Activated CD8-positive, alpha-beta T cell treated with anti-CD3 and anti-CD28 coated beads for 36 hours (primary cell): ENCODE measurements around the gene KCNJ10. TPM values are rescaled to one million over a fixed set of nuclear protein-coding genes. Genes with fewer than 3 reads are reported as not detected.

Experiments
- ATAC-seq: fragments of 200-7000 bp; cut with Tn5 transposase; one replicate; pipeline ENCODE4 v1.10.0; 2021; ENCODE audit warnings: mild to moderate bottlenecking, moderate library complexity
- CTCF ChIA-PET: fragments of 350-600 bp; sonication (Branson Sonifier 250); formaldehyde crosslinking; loops from one replicate; lab custom pipeline; 2021; ENCODE audit warnings: antibody characterized with exemption; lab: Charles Lee
- POLR2A ChIA-PET: fragments of 350-600 bp; sonication (Branson Sonifier 250); formaldehyde crosslinking; loops from one replicate; lab custom pipeline; 2021; ENCODE audit warnings: antibody characterized with exemption; lab: Charles Lee
- DNase-seq: peaks from one replicate; pipeline ENCODE4 v3.0.0-alpha.2; 2020
- H3K27ac Mint-ChIP-seq: one replicate; pipeline ENCODE4 v1.8.0; 2021; ENCODE audit warnings: mild to moderate bottlenecking, mixed read lengths
- H3K27me3 Mint-ChIP-seq: one replicate; pipeline ENCODE4 v1.8.0; 2021; ENCODE audit warnings: mixed read lengths
- H3K36me3 Mint-ChIP-seq: one replicate; pipeline ENCODE4 v1.8.0; 2021; ENCODE audit warnings: low read depth, mixed read lengths
- H3K4me1 Mint-ChIP-seq: one replicate; pipeline ENCODE4 v1.8.0; 2021; ENCODE audit warnings: low read depth, mixed read lengths
- H3K4me3 Mint-ChIP-seq: one replicate; pipeline ENCODE4 v1.8.0; 2021; ENCODE audit warnings: mild to moderate bottlenecking, moderate library complexity, mixed read lengths
- H3K9me3 Mint-ChIP-seq: one replicate; pipeline ENCODE4 v1.8.0; 2021; ENCODE audit warnings: mixed read lengths
- intact Hi-C: fragments of 100-400 bp; cut with micrococcal nuclease; formaldehyde crosslinking; loops from one replicate; pipeline ENCODE4 v1.10.0; 2022
- total RNA-seq, 2 experiments: library from RNA; stranded (reverse); gene quantifications; one replicate each; pipeline ENCODE4 v1.2.3, GENCODE V29; 2021
- TF ChIP-seq, protein P1 (sequence below): fragments of 200-600 bp; IDR thresholded peaks from one replicate; pipeline ENCODE4 v1.8.0; 2022; ENCODE audit warnings: antibody characterized with exemption, mild to moderate bottlenecking

Gene KCNJ10
- total RNA-seq, 2 experiments from 2014 or later = 0.14 to 0.29 TPM

- Mint-ChIP-seq H3K9me3 (no peaks in the 10 kb centered on the region), H3K4me3 (no peak overlapping the region), H3K36me3 (no peaks in the 10 kb centered on the region), H3K4me1 (peaks cover 3% of the 10 kb centered on the region), H3K27ac (no peak overlapping the region), H3K27me3 (peaks cover 4% of the 10 kb centered on the region)
- TF ChIP-seq, protein P1, sequence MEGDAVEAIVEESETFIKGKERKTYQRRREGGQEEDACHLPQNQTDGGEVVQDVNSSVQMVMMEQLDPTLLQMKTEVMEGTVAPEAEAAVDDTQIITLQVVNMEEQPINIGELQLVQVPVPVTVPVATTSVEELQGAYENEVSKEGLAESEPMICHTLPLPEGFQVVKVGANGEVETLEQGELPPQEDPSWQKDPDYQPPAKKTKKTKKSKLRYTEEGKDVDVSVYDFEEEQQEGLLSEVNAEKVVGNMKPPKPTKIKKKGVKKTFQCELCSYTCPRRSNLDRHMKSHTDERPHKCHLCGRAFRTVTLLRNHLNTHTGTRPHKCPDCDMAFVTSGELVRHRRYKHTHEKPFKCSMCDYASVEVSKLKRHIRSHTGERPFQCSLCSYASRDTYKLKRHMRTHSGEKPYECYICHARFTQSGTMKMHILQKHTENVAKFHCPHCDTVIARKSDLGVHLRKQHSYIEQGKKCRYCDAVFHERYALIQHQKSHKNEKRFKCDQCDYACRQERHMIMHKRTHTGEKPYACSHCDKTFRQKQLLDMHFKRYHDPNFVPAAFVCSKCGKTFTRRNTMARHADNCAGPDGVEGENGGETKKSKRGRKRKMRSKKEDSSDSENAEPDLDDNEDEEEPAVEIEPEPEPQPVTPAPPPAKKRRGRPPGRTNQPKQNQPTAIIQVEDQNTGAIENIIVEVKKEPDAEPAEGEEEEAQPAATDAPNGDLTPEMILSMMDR = no peak
- ChIA-PET POLR2A (no interaction called here), CTCF (no interaction called here)
- intact Hi-C loops = no loop called here
- ATAC-seq = no peak
- no peak for DNase-seq
Measured at GRCh38 chr1:159960721-159961381, 109.1 kb downstream of the KCNJ10 start.

DNA sequence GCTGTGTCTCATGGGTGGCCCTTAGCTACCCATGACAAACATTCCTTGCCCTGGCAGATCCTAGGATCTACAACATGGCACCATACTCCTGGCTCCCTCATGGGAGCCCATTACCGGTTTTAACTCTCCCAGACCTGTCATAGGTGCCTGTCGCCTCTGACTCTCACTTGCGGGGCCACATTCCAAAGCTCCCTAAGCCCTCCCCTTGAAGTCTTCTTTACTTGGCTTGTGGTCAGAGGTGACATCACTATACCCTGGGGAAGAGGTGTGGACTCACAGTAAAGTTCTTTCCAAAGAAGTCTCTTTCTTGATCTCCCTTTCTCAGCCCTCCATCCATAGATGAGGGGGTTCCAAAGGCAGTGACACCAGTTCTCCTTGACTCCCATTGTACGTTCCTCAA lies 110.5 kb downstream of the KCNJ10 start:
- no peak for DNase-seq
- ChIA-PET POLR2A (no interaction called here), CTCF (interaction anchor here (0.7 to 2.3 kb wide), 2 partner anchors 13 to 48 kb away, joined by 3 to 7 read pairs; partner anchors contain the start of gene IGSF9)
- no peak overlapping the region for H3K4me3 Mint-ChIP-seq
- H3K27ac Mint-ChIP-seq = no peak overlapping the region
- TF ChIP-seq, protein P1 = no peak
- no peak for ATAC-seq
- intact Hi-C loops = no loop called here
- H3K27me3 Mint-ChIP-seq = peaks cover 5% of the 10 kb centered on the region
- H3K9me3 Mint-ChIP-seq = no peaks in the 10 kb centered on the region
- H3K36me3 Mint-ChIP-seq = no peaks in the 10 kb centered on the region
- peaks cover 3% of the 10 kb centered on the region for H3K4me1 Mint-ChIP-seq

DNA sequence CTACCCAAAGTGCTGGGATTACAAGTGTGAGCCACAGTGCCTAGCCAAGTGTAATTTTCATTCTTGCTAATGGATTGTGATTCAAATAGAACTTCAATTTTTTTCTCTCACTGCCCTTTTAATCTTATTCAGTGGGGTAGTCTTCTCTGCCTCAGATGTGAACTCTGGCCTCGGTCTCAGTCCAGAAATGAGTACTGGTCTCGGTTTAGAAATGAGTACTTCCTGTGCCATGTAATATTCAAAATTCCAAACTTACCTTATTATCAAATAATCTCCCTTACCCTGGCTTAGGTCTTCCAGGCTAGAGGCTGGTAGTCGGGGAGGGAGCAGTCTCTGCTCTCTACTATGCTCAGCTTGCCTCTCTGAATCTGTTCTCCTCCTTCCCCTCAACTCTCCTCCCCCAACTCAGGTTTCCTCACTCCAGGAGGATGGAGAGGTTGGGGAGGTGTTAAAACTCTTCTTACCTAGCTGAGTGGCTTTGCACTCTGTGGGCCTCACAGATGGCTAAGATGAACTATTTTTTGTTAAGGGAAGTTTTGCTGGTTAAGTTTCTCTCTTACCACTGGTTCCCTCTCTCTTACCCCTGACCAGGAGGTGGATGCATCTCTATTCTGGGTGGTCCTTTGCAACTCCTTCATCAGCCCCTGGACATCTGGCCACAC lies 111.1 kb downstream of the KCNJ10 start:
- no peak overlapping the region for H3K27ac Mint-ChIP-seq
- intact Hi-C loops = no loop called here
- CTCF ChIA-PET = interaction anchor here (0.7 to 8.4 kb wide), 4 partner anchors 13 to 66 kb away, joined by 3 to 70 read pairs (median 5); partner anchors contain the start of gene IGSF9
- H3K36me3 Mint-ChIP-seq = no peaks in the 10 kb centered on the region
- ATAC-seq (peak; percentile 42), DNase-seq (no peak)
- TF ChIP-seq, protein P1 = no peak
- POLR2A ChIA-PET = no interaction called here
- H3K4me3 Mint-ChIP-seq = no peak overlapping the region
- peaks cover 8% of the 10 kb centered on the region for H3K27me3 Mint-ChIP-seq
- peaks cover 3% of the 10 kb centered on the region for H3K4me1 Mint-ChIP-seq
- H3K9me3 Mint-ChIP-seq = no peaks in the 10 kb centered on the region

DNA sequence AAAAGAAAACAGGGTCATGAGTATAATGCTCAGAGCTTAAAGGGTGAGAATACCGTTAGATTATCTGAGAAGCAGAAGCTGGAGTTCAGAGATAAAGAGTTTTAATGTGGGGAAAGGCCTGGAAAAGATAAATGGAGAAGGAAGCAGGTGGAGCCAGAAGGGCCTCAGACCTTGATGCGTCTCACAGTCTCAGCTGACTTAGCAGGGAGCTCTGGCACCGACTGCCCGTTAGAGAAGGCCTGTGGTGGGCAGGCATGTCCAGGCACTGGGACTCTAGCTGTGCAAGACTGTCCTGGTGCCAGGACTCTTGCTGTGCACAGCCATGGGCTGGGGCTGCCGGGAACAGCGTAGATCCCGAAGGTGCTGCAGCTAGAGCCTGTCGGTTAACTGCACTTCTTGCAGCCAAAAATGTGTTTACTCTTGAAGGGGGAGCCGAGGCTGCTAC lies 112.1 kb downstream of the KCNJ10 start:
- peaks cover 6% of the 10 kb centered on the region for H3K27me3 Mint-ChIP-seq
- no peaks in the 10 kb centered on the region for H3K9me3 Mint-ChIP-seq
- no peak overlapping the region for H3K4me3 Mint-ChIP-seq
- CTCF ChIA-PET = interaction anchor here (1.3 to 8.4 kb wide), 3 partner anchors 12 to 65 kb away, joined by 3 to 70 read pairs (median 7); partner anchors contain the start of gene IGSF9
- no peak for ATAC-seq
- intact Hi-C loops = no loop called here
- H3K4me1 Mint-ChIP-seq = peaks cover 3% of the 10 kb centered on the region
- POLR2A ChIA-PET = interaction anchor here (0.6 kb wide), 1 partner anchor 72 kb away, joined by 3 read pairs; no protein-coding TSS in a partner anchor
- no peak for DNase-seq
- no peak overlapping the region for H3K27ac Mint-ChIP-seq
- H3K36me3 Mint-ChIP-seq = no peaks in the 10 kb centered on the region
- TF ChIP-seq, protein P1 = no peak

DNA sequence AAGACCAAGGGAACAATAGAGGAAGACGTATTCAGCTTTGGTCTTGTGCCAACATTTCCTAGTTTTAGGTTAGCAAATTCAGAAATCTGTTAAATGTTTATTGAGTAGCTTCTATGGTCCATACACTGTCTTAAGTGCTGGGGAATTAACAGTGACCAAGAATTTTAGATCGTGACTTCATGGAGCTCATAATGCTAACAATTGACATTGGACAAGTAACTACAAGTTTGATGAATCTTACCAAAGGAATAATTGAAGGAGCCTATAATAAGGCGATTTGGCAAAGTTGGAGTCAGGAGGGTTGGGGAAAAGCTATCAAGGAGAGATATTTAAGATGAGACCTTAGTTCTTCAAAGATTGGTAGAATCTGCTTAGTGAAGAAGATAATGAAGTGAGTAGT lies 114.5 kb downstream of the KCNJ10 start:
- H3K9me3 Mint-ChIP-seq = no peaks in the 10 kb centered on the region
- H3K4me1 Mint-ChIP-seq = peaks cover 3% of the 10 kb centered on the region
- no peak for DNase-seq
- peaks cover 10% of the 10 kb centered on the region for H3K27me3 Mint-ChIP-seq
- H3K27ac Mint-ChIP-seq = no peak overlapping the region
- intact Hi-C loops = no loop called here
- ChIA-PET CTCF (interaction anchor here (0.6 to 8.4 kb wide), 5 partner anchors 9 to 130 kb away, joined by 3 to 70 read pairs (median 3); no protein-coding TSS in a partner anchor), POLR2A (no interaction called here)
- no peak overlapping the region for H3K4me3 Mint-ChIP-seq
- H3K36me3 Mint-ChIP-seq = no peaks in the 10 kb centered on the region
- TF ChIP-seq, protein P1 = no peak
- no peak for ATAC-seq
